Measurements from ENCODE around the gene GRIP2. TPM values are rescaled to one million over a fixed set of nuclear protein-coding genes. Genes with fewer than 3 reads are reported as not detected.
A peak's percentile ranks its signal among the peaks of the same experiment; 100 is the strongest.

The GRIP2 gene
- total RNA-seq, 1 donor from 2014 or later, result 0.52 TPM

- no peak for TF ChIP-seq CTCF (IDR thresholded peaks at IDR 0.05)
- Histone ChIP-seq H3K4me1 (peaks cover 14% of the 10 kb centered on the region), H3K36me3 (peaks cover 67% of the 10 kb centered on the region), H3K27ac (peak overlapping the region; percentile 36), H3K4me3 (no peak overlapping the region), H3K27me3 (no peaks in the 10 kb centered on the region), H3K9me3 (no peaks in the 10 kb centered on the region)
- intact Hi-C loops (cut with DNase I), result no loop called here
- DNase-seq, result peak; percentile 79
- ATAC-seq, result peak; percentile 91
Measured at GRCh38 chr3:14472471-14473351, 67.4 kb downstream of the GRIP2 start.

GRCh38 chr3:14471690-14472089, 68.5 kb downstream of the GRIP2 start:
- intact Hi-C loops (cut with DNase I), result no loop called here
- Histone ChIP-seq H3K9me3 (no peaks in the 10 kb centered on the region), H3K27ac (no peak overlapping the region), H3K27me3 (no peaks in the 10 kb centered on the region), H3K4me3 (no peak overlapping the region), H3K4me1 (peaks cover 14% of the 10 kb centered on the region), H3K36me3 (peaks cover 67% of the 10 kb centered on the region)
- no peak for DNase-seq
- no peak for TF ChIP-seq CTCF (IDR thresholded peaks at IDR 0.05)
- ATAC-seq, result no peak

- Histone ChIP-seq H3K36me3 (peaks cover 66% of the 10 kb centered on the region), H3K4me1 (peaks cover 14% of the 10 kb centered on the region), H3K4me3 (no peak overlapping the region), H3K27ac (no peak overlapping the region), H3K27me3 (no peaks in the 10 kb centered on the region), H3K9me3 (no peaks in the 10 kb centered on the region)
- DNase-seq (no peak), ATAC-seq (no peak)
- intact Hi-C loops (cut with DNase I), result no loop called here
- TF ChIP-seq CTCF (IDR thresholded peaks at IDR 0.05), result no peak
Measured at GRCh38 chr3:14471016-14471415, 69.1 kb downstream of the GRIP2 start.

- Histone ChIP-seq H3K9me3 (no peaks in the 10 kb centered on the region), H3K27ac (no peak overlapping the region), H3K4me1 (peaks cover 14% of the 10 kb centered on the region), H3K27me3 (no peaks in the 10 kb centered on the region), H3K36me3 (peaks cover 66% of the 10 kb centered on the region), H3K4me3 (no peak overlapping the region)
- intact Hi-C loops (cut with DNase I), result no loop called here
- DNase-seq (no peak), ATAC-seq (no peak)
- no peak for TF ChIP-seq CTCF (IDR thresholded peaks at IDR 0.05)
Measured at GRCh38 chr3:14470461-14470860, 69.7 kb downstream of the GRIP2 start.

- DNase-seq, result no peak
- Histone ChIP-seq H3K27ac (no peak overlapping the region), H3K9me3 (no peaks in the 10 kb centered on the region), H3K36me3 (peaks cover 79% of the 10 kb centered on the region), H3K27me3 (no peaks in the 10 kb centered on the region), H3K4me3 (no peak overlapping the region), H3K4me1 (peaks cover 13% of the 10 kb centered on the region)
- TF ChIP-seq CTCF (IDR thresholded peaks at IDR 0.05), result no peak
- intact Hi-C loops (cut with DNase I), result loop anchor here (5.0 to 10.0 kb wide), 2 partner anchors 64 to 206 kb away; partner anchors contain the start of gene SLC6A6
- ATAC-seq, result no peak
Measured at GRCh38 chr3:14468621-14468981, 71.5 kb downstream of the GRIP2 start.
